OCI-LY1 (cell line): ENCODE measurements around the gene CHI3L1.

ENCODE experiments used
- H2AFZ ChIP-seq: fragments of 200-600 bp; sonication (generic), shearing (Covaris generic); 2 replicates; pipeline ENCODE4 v1.6.0; 2014; ENCODE audit warnings: antibody characterized with exemption, mild to moderate bottlenecking, low read length
- H3F3A ChIP-seq: fragments of 200-600 bp; sonication (generic), shearing (Covaris generic); 2 replicates; pipeline ENCODE4 v1.6.0; 2014; ENCODE audit warnings: mild to moderate bottlenecking, antibody characterized with exemption, low read length, moderate library complexity; ENCODE audit not compliant: insufficient read depth
- H3K27ac ChIP-seq: fragments of 200-600 bp; sonication (generic); 2 replicates; pipeline ENCODE4 v1.5.1; 2014; ENCODE audit warnings: low read length, mixed run types, mild to moderate bottlenecking, low read depth; ENCODE audit not compliant: poor library complexity, severe bottlenecking
- H3K27me3 ChIP-seq: fragments of 200-600 bp; sonication (generic); 2 replicates; pipeline ENCODE4 v1.6.0; 2014; ENCODE audit warnings: antibody characterized with exemption, mild to moderate bottlenecking, low read length, moderate library complexity; ENCODE audit not compliant: insufficient read depth
- H3K36me3 ChIP-seq: fragments of 200-600 bp; sonication (generic); 2 replicates; pipeline ENCODE4 v1.6.1; 2014; ENCODE audit warnings: mild to moderate bottlenecking, antibody characterized with exemption, low read length, moderate library complexity, mixed read lengths; ENCODE audit not compliant: insufficient read depth
- H3K4me1 ChIP-seq: fragments of 200-600 bp; sonication (generic); 2 replicates; pipeline ENCODE4 v1.5.1; 2014; ENCODE audit warnings: mild to moderate bottlenecking, low read length, moderate library complexity; ENCODE audit not compliant: insufficient read depth, severe bottlenecking
- H3K4me2 ChIP-seq: fragments of 200-600 bp; sonication (generic), shearing (Covaris generic); 2 replicates; pipeline ENCODE4 v1.6.1; 2014; ENCODE audit warnings: low read length
- H3K4me3 ChIP-seq: fragments of 200-600 bp; sonication (generic); 2 replicates; pipeline ENCODE4 v1.5.1; 2014; ENCODE audit warnings: low read length, low read depth, mild to moderate bottlenecking, mixed read lengths; ENCODE audit not compliant: poor library complexity, severe bottlenecking
- H3K79me2 ChIP-seq: fragments of 200-600 bp; shearing (Covaris generic); 2 replicates; pipeline ENCODE4 v1.6.1; 2016; ENCODE audit warnings: mixed run types, low read length, mixed read lengths; ENCODE audit not compliant: insufficient read depth
- H3K9ac ChIP-seq: fragments of 200-600 bp; sonication (generic), shearing (Covaris generic); 2 replicates; pipeline ENCODE4 v1.6.1; 2014; ENCODE audit warnings: mild to moderate bottlenecking, low read length, mixed read lengths
- H3K9me2 ChIP-seq: fragments of 200-600 bp; sonication (generic), shearing (Covaris generic); 2 replicates; pipeline ENCODE4 v1.6.1; 2014; ENCODE audit warnings: low read depth, mild to moderate bottlenecking, low read length, mixed read lengths
- H3K9me3 ChIP-seq: fragments of 200-600 bp; shearing (Covaris generic); 2 replicates; pipeline ENCODE4 v1.6.1; 2014; ENCODE audit warnings: low read length, mixed read lengths
- H4K20me1 ChIP-seq: fragments of 200-600 bp; sonication (generic), shearing (Covaris generic); 2 replicates; pipeline ENCODE4 v1.6.0; 2016; ENCODE audit warnings: mild to moderate bottlenecking, low read length; ENCODE audit not compliant: insufficient read depth
- EZH2 ChIP-seq: fragments of 200-600 bp; sonication (generic), shearing (Covaris generic); IDR thresholded peaks from 2 replicates; pipeline ENCODE4 v1.8.0; 2017; ENCODE audit warnings: borderline replicate concordance, mixed run types, mild to moderate bottlenecking, antibody characterized with exemption, low read length, moderate library complexity, mixed read lengths
- TF ChIP-seq, protein P1 (sequence below): fragments of 200-600 bp; sonication (generic), shearing (Covaris generic); IDR thresholded peaks from 2 replicates; pipeline ENCODE4 v1.5.1; 2017; ENCODE audit warnings: mild to moderate bottlenecking, antibody characterized with exemption, low read length, moderate library complexity, mixed read lengths

Gene CHI3L1

DNA sequence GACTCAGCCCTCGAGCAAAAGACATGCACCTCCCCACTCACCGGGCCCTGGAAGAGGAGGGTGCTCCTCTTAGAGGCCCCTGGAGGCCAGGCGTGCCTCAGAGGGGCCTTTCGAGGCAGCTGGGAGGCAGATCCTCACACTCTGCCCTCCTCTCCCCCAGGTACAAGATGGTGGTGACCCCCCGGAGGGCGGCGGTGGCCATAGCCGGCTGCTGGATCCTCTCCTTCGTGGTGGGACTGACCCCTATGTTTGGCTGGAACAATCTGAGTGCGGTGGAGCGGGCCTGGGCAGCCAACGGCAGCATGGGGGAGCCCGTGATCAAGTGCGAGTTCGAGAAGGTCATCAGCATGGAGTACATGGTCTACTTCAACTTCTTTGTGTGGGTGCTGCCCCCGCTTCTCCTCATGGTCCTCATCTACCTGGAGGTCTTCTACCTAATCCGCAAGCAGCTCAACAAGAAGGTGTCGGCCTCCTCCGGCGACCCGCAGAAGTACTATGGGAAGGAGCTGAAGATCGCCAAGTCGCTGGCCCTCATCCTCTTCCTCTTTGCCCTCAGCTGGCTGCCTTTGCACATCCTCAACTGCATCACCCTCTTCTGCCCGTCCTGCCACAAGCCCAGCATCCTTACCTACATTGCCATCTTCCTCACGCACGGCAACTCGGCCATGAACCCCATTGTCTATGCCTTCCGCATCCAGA, 21.3 kb downstream of the CHI3L1 start:
- Histone ChIP-seq H3K27me3 (peaks cover 9% of the 10 kb centered on the region; the same call in 1 of the 2 replicates), H3K4me1 (no peaks in the 10 kb centered on the region), H3K9me2 (no peaks in the 10 kb centered on the region), H3K9ac (no peak overlapping the region), H3K9me3 (no peaks in the 10 kb centered on the region), H3K27ac (no peak overlapping the region), H3K36me3 (no peaks in the 10 kb centered on the region), H3F3A (no peaks in the 10 kb centered on the region), H3K4me2 (no peak overlapping the region), H4K20me1 (no peaks in the 10 kb centered on the region), H3K79me2 (no peaks in the 10 kb centered on the region), H2AFZ (no peak overlapping the region), H3K4me3 (no peak overlapping the region)
- TF ChIP-seq EZH2 = no peak
- TF ChIP-seq, protein P1, sequence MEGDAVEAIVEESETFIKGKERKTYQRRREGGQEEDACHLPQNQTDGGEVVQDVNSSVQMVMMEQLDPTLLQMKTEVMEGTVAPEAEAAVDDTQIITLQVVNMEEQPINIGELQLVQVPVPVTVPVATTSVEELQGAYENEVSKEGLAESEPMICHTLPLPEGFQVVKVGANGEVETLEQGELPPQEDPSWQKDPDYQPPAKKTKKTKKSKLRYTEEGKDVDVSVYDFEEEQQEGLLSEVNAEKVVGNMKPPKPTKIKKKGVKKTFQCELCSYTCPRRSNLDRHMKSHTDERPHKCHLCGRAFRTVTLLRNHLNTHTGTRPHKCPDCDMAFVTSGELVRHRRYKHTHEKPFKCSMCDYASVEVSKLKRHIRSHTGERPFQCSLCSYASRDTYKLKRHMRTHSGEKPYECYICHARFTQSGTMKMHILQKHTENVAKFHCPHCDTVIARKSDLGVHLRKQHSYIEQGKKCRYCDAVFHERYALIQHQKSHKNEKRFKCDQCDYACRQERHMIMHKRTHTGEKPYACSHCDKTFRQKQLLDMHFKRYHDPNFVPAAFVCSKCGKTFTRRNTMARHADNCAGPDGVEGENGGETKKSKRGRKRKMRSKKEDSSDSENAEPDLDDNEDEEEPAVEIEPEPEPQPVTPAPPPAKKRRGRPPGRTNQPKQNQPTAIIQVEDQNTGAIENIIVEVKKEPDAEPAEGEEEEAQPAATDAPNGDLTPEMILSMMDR = no peak

DNA sequence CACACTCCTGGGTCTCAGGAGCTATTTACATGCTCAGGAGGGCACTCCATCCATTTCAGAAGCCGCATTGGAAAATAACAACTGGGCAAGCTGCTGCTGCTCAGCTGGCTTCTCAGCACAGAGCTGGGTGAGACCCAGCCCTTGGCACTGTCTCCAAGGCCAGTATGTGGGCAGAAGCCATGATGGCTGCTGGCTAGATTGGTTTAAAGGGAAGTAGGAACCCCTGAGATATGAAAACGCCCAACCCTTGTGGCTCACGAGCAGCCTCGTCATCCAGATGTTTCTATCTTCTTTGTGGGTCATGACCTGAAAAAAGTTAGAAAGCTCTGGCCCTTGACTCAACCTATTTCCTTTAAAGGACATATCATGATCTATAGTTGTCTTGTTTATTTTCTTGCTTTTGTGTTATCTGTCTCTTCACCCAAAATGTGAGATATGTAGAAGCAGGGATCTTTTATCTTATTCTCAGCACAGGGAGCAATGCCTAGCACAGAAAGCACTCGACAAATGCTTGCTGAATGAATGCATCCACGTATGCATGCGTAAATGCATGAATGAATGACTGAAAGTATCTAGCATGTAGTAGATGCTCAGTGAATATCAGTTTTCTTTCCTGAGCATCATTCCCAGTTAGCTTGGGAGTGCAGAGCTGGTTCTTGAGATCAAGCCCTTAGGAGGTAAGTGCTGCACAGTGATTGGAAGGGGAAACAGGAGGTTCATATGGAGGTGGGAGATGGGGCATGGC, 22.4 kb downstream of the CHI3L1 start:
- Histone ChIP-seq H3K4me3 (no peak overlapping the region), H3K36me3 (no peaks in the 10 kb centered on the region), H3K79me2 (no peaks in the 10 kb centered on the region), H3K4me2 (no peak overlapping the region), H3K27me3 (peaks cover 9% of the 10 kb centered on the region; the same call in 1 of the 2 replicates), H3K9me3 (no peaks in the 10 kb centered on the region), H3K9me2 (no peaks in the 10 kb centered on the region), H3K4me1 (no peaks in the 10 kb centered on the region), H2AFZ (no peak overlapping the region), H3F3A (no peaks in the 10 kb centered on the region), H4K20me1 (no peaks in the 10 kb centered on the region), H3K27ac (no peak overlapping the region), H3K9ac (no peak overlapping the region)
- TF ChIP-seq, protein P1 = no peak

DNA sequence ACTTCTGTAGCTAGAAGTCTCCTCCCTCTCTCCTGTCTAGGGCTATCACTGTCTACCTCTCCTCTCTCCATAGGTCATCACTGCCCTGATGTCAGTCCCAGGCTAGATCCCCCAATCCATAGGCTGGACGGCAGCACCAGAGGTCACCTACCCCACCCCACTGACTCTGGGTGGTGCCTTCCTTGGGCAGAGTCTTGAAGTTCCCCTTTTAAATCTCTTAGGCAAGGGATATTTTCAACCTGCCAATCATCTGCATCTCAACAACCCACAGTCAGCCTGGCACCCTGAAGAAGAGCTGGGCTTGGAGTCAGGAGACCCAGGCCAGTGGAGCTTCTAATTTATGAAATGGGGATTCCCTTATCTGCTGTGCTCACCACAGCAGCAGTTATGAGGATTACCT, 24.1 kb downstream of the CHI3L1 start:
- H3K4me3 ChIP-seq = no peak overlapping the region
- H3K4me2 ChIP-seq = no peak overlapping the region
- H3F3A ChIP-seq = no peaks in the 10 kb centered on the region
- H3K36me3 ChIP-seq = no peaks in the 10 kb centered on the region
- no peaks in the 10 kb centered on the region for H3K4me1 ChIP-seq
- no peaks in the 10 kb centered on the region for H3K9me2 ChIP-seq
- no peaks in the 10 kb centered on the region for H4K20me1 ChIP-seq
- no peak overlapping the region for H2AFZ ChIP-seq
- no peaks in the 10 kb centered on the region for H3K79me2 ChIP-seq
- no peak for TF ChIP-seq EZH2
- TF ChIP-seq, protein P1 = no peak
- peaks cover 5% of the 10 kb centered on the region; the same call in 1 of the 2 replicates for H3K27me3 ChIP-seq
- H3K9me3 ChIP-seq = no peaks in the 10 kb centered on the region
- H3K9ac ChIP-seq = no peak overlapping the region
- H3K27ac ChIP-seq = no peak overlapping the region
